Measurements from ENCODE around the gene TLR10. TPM values are rescaled to one million over a fixed set of nuclear protein-coding genes. Genes with fewer than 3 reads are reported as not detected.
"Not testable (repeated sequence)": the region's sequence is repeated elsewhere in the genome, so short reads cannot be mapped to it uniquely, and the experiment has no call there.

Gene TLR10
- total and polyA plus RNA-seq, 2 of the 13 experiments (the other 11 are each of a cell fraction or from before 2014, with no cell fraction given) = not detected

DNA sequence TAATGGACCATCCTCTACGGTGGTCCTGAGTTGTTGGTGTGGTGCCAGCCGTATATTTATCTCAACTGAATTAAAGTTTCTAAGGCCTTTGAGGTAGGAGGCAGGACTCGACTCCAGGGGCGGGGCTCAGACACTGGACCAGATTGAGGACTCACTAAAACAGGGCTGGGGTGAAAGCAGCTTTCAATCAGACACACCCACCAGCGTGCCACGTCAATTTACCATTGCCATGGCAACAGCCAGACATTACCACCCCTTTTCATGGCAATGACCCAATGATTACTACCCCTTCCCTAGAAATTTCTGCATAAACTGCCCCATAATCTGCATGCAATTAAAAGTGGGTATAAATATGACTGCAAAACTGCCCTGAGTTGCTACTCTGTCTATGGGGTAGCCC lies 28.5 kb upstream of the TLR10 start:
- ChIA-PET POLR2A (no interaction called here), CTCF (ENCODE audit: low intra/inter-chr PET ratio, low total read pairs) (no interaction called here)
- H3K4me1 ChIP-seq (ENCODE audit: insufficient read depth, low read length) = no peaks in the 10 kb centered on the region
- no peak for DNase-seq (ENCODE audit: low spot score)
- H4K20me1 ChIP-seq (ENCODE audit: insufficient read depth, low read length) = no peaks in the 10 kb centered on the region
- in situ Hi-C loops (cut with HindIII; ENCODE audit: extremely low pct_ligation_motif_present, low pct_unique_long_range_greater_than_20kb) (no loop called here), intact Hi-C loops (cut with micrococcal nuclease; ENCODE audit: unreplicated experiment) (no loop called here)
- no peaks in the 10 kb centered on the region for H3K9me3 ChIP-seq (ENCODE audit: low read length)
- BruUV-seq (replicated peaks) = no TSS peak
- no peak for TF ChIP-seq ZNF296 (CRISPR knock-in tag; conservative IDR thresholded peaks at IDR 0.05)
- no peak for TF ChIP-seq ZNF33B (CRISPR knock-in tag; IDR thresholded peaks at IDR 0.05)
- no peak for TF ChIP-seq ZNF570 (CRISPR knock-in tag; IDR thresholded peaks at IDR 0.05; ENCODE audit: borderline replicate concordance)
- no peak for TF ChIP-seq ONECUT2 (CRISPR knock-in tag; IDR thresholded peaks at IDR 0.05)
- TF ChIP-seq ZNF383 (CRISPR knock-in tag; IDR thresholded peaks at IDR 0.05; ENCODE audit: borderline replicate concordance) = no peak
- no peak for TF ChIP-seq HOXD1 (CRISPR knock-in tag; IDR thresholded peaks at IDR 0.05)
- TF ChIP-seq ZFP82 (CRISPR knock-in tag; IDR thresholded peaks at IDR 0.05; ENCODE audit: borderline replicate concordance) = no peak
- TF ChIP-seq NFKBIZ (CRISPR knock-in tag; IDR thresholded peaks at IDR 0.05) = no peak
- no peak for TF ChIP-seq ZNF142 (CRISPR knock-in tag; IDR thresholded peaks at IDR 0.05)
- no peak for TF ChIP-seq MYNN (CRISPR knock-in tag; IDR thresholded peaks at IDR 0.05; ENCODE audit: low read depth)
- TF ChIP-seq SATB2 (CRISPR knock-in tag; IDR thresholded peaks at IDR 0.05) = no peak
- TF ChIP-seq, protein P1, sequence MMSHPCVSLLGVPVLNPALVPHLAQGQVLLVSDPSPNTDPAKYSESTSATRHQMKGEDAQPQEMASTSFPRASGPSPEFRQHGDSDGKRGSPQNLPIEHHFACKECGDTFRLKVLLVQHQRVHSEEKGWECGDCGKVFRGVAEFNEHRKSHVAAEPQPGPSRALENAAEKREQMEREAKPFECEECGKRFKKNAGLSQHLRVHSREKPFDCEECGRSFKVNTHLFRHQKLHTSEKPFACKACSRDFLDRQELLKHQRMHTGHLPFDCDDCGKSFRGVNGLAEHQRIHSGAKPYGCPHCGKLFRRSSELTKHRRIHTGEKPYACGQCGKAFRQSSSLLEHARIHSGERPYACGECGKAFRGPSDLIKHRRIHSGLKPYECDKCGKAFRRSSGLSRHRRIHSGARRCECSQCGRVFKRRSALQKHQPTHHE (CRISPR knock-in tag; IDR thresholded peaks at IDR 0.05; ENCODE audit: borderline replicate concordance) = no peak
- no peak for TF ChIP-seq PAF1 (CRISPR knock-in tag; IDR thresholded peaks at IDR 0.05)
- no peak overlapping the region for H3K4me3 ChIP-seq (replicated peaks in 1 of 3; ENCODE audit: insufficient read depth in 1 of 3, low read depth in 2 of 3, low read length in 3 of 3)
- H3K36me3 ChIP-seq (replicated peaks in 1 of 2; ENCODE audit: control insufficient read depth in 1 of 2, insufficient read depth in 2 of 2, low read length in 2 of 2) = no peaks in the 10 kb centered on the region
- H3K9ac ChIP-seq (ENCODE audit: insufficient read depth, low read depth, low read length) = no peak overlapping the region
- FAIRE-seq = no peak
- H3K79me2 ChIP-seq (ENCODE audit: insufficient read depth, low read length) = no peaks in the 10 kb centered on the region
- WGBS (ENCODE audit: low lambda C conversion rate) = 21% methylated on average over 6 of the region's 6 CpGs
- no peak overlapping the region for H3K27ac ChIP-seq (ENCODE audit: extremely low read length, insufficient read depth, low read length)
- no peak for ATAC-seq
- H3K4me2 ChIP-seq (ENCODE audit: low read depth, low read length) = no peak overlapping the region
- H3K27me3 ChIP-seq (ENCODE audit: control insufficient read depth in 1 of 2, insufficient read depth in 2 of 2, low read length in 2 of 2) = no peaks in the 10 kb centered on the region
- H2AFZ ChIP-seq (ENCODE audit: low read length) = no peak overlapping the region

DNA sequence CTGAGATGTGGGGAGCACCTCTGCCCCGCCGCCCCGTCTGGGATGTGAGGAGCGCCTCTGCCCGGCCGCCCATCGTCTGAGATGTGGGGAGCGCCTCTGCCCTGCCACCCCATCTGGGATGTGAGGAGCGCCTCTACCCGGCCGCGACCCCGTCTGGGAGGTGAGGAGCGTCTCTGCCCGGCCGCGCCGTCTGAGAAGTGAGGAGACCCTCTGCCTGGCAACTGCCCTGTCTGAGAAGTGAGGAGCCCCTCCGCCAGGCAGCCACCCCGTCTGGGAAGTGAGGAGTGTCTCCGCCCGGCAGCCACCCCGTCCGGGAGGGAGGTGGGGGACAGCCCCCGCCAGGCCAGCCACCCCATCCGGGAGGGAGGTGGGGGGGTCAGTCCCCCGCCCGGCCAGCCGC lies 24.7 kb upstream of the TLR10 start:
- ATAC-seq; intact Hi-C loops (cut with micrococcal nuclease; ENCODE audit: unreplicated experiment); POLR2A ChIA-PET; BruUV-seq (replicated peaks); H3K9ac ChIP-seq (ENCODE audit: insufficient read depth, low read depth, low read length); DNase-seq (ENCODE audit: low spot score); FAIRE-seq; H2AFZ ChIP-seq (ENCODE audit: low read length); CTCF ChIA-PET (ENCODE audit: low intra/inter-chr PET ratio, low total read pairs); H3K4me2 ChIP-seq (ENCODE audit: low read depth, low read length); H3K27me3 ChIP-seq (ENCODE audit: control insufficient read depth in 1 of 2, insufficient read depth in 2 of 2, low read length in 2 of 2); H4K20me1 ChIP-seq (ENCODE audit: insufficient read depth, low read length); H3K4me3 ChIP-seq (replicated peaks in 1 of 3; ENCODE audit: insufficient read depth in 1 of 3, low read depth in 2 of 3, low read length in 3 of 3); H3K36me3 ChIP-seq (replicated peaks in 1 of 2; ENCODE audit: control insufficient read depth in 1 of 2, insufficient read depth in 2 of 2, low read length in 2 of 2); in situ Hi-C loops (cut with HindIII; ENCODE audit: extremely low pct_ligation_motif_present, low pct_unique_long_range_greater_than_20kb); H3K79me2 ChIP-seq (ENCODE audit: insufficient read depth, low read length); H3K27ac ChIP-seq (ENCODE audit: extremely low read length, insufficient read depth, low read length); H3K9me3 ChIP-seq (ENCODE audit: low read length): not testable (repeated sequence)
- WGBS (ENCODE audit: low lambda C conversion rate) = 91% methylated on average over 13 of the region's 29 CpGs
- peaks cover 12% of the 10 kb centered on the region for H3K4me1 ChIP-seq (ENCODE audit: insufficient read depth, low read length)
